Thymus (tissue), 11 donors: Measurements from ENCODE around the gene MADD. TPM values are rescaled to one million over a fixed set of nuclear protein-coding genes. Genes with fewer than 3 reads are reported as not detected.

Source experiments
- DNase-seq, 9 donors: peaks; one replicate each; pipeline ENCODE4 v3.0.0-alpha.2; 2013; ENCODE audit warnings: low spot score in 9 of 9, low read depth in 6 of 9, missing footprints in 1 of 9
- H3K27ac ChIP-seq, 2 donors: one replicate each; pipeline ENCODE4 v1.5.1; 2013; ENCODE audit warnings: control low read depth in 1 of 2, low read depth in 1 of 2, low read length in 1 of 2, mild to moderate bottlenecking in 1 of 2, moderate library complexity in 1 of 2
- H3K27me3 ChIP-seq, 2 donors: one replicate each; pipeline ENCODE4 v1.5.1; 2013; ENCODE audit warnings: low read length in 1 of 2; ENCODE audit not compliant: control insufficient read depth in 2 of 2, insufficient read depth in 1 of 2
- H3K36me3 ChIP-seq, 2 donors: one replicate each; pipeline ENCODE4 v1.5.1; 2013; ENCODE audit warnings: low read length in 1 of 2, mild to moderate bottlenecking in 1 of 2, moderate library complexity in 1 of 2; ENCODE audit not compliant: control insufficient read depth in 2 of 2, insufficient read depth in 2 of 2
- H3K4me1 ChIP-seq, 2 donors: one replicate each; pipeline ENCODE4 v1.5.1; 2013; ENCODE audit warnings: low read length in 2 of 2; ENCODE audit not compliant: control insufficient read depth in 2 of 2, insufficient read depth in 2 of 2
- H3K4me3 ChIP-seq, 2 donors: one replicate each; pipeline ENCODE4 v1.5.1; 2013; ENCODE audit warnings: low read length in 2 of 2, control low read depth in 1 of 2, mild to moderate bottlenecking in 1 of 2
- H3K9me3 ChIP-seq, 2 donors: one replicate each; pipeline ENCODE4 v1.5.1; 2013; ENCODE audit warnings: low read length in 1 of 2, mild to moderate bottlenecking in 1 of 2; ENCODE audit not compliant: control insufficient read depth in 2 of 2, insufficient read depth in 1 of 2
- WGBS: extraction: QIAGEN DNeasy Blood & Tissue Kit; methylation state at CpG from one replicate; pipeline ENCODE4 v1.1.7; 2013; 5-methylcytosine and 5-hydroxymethylcytosine counted together
- polyA plus RNA-seq: library from polyadenylated mRNA; stranded (reverse); fragments of 200-250 nt; gene quantifications from one replicate; pipeline ENCODE4 v1.2.3, GENCODE V29; 2013
- total RNA-seq: library from RNA; stranded (reverse); fragments of 120-200 nt; gene quantifications from one replicate; pipeline ENCODE4 v1.2.4, GENCODE V29; 2013
- donor health status: healthy.

Gene MADD
- total and polyA plus RNA-seq, 2 donors, result 17.0 to 26.0 TPM

- peaks cover 0 to 1% of the 10 kb centered on the region in 2 donors for H3K9me3 ChIP-seq
- peaks cover 0 to under 1% of the 10 kb centered on the region in 2 donors for H3K4me1 ChIP-seq
- H3K36me3 ChIP-seq, result no peaks in the 10 kb centered on the region
- H3K27ac ChIP-seq, result no peak overlapping the region
- H3K27me3 ChIP-seq, result no peaks in the 10 kb centered on the region
- 98% methylated on average over 15 of the region's 15 CpGs for WGBS
- DNase-seq, result no peak
- no peak overlapping the region for H3K4me3 ChIP-seq
These were observed 84.2 kb downstream of the MADD start for GRCh38 chr11:47353978-47354774.

- peaks cover 0 to 1% of the 10 kb centered on the region in 2 donors for H3K9me3 ChIP-seq
- H3K4me3 ChIP-seq, result no peak overlapping the region
- H3K36me3 ChIP-seq, result no peaks in the 10 kb centered on the region
- 95% methylated on average over 32 of the region's 32 CpGs for WGBS
- H3K4me1 ChIP-seq, result peaks cover 5 to 8% of the 10 kb centered on the region in 2 donors
- no peak for DNase-seq
- H3K27me3 ChIP-seq, result no peaks in the 10 kb centered on the region
- no peak overlapping the region for H3K27ac ChIP-seq
These were observed 85.0 kb downstream of the MADD start for GRCh38 chr11:47354913-47355282.

GRCh38 chr11:47355283-47356128, 85.6 kb downstream of the MADD start:
- Histone ChIP-seq H3K27ac (no peak overlapping the region), H3K36me3 (no peaks in the 10 kb centered on the region), H3K27me3 (no peaks in the 10 kb centered on the region), H3K9me3 (peaks cover 0 to 1% of the 10 kb centered on the region in 2 donors), H3K4me3 (no peak overlapping the region), H3K4me1 (peaks cover 7 to 13% of the 10 kb centered on the region in 2 donors)
- DNase-seq, result peak in 2 of 9 donors; percentile 30 to 31
- 92% methylated on average over 47 of the region's 47 CpGs for WGBS

GRCh38 chr11:47356129-47356997, 86.4 kb downstream of the MADD start:
- 92% methylated on average over 9 of the region's 9 CpGs for WGBS
- H3K4me3 ChIP-seq, result no peak overlapping the region
- H3K4me1 ChIP-seq, result peaks cover 7 to 17% of the 10 kb centered on the region in 2 donors
- H3K27me3 ChIP-seq, result no peaks in the 10 kb centered on the region
- no peak for DNase-seq
- H3K9me3 ChIP-seq, result peaks cover 0 to 1% of the 10 kb centered on the region in 2 donors
- H3K27ac ChIP-seq, result no peak overlapping the region
- no peaks in the 10 kb centered on the region for H3K36me3 ChIP-seq

- H3K4me3 ChIP-seq, result no peak overlapping the region
- peaks cover 0 to 1% of the 10 kb centered on the region in 2 donors for H3K9me3 ChIP-seq
- H3K36me3 ChIP-seq, result no peaks in the 10 kb centered on the region
- WGBS, result 98% methylated on average over 1 of the region's 1 CpG
- H3K27ac ChIP-seq, result no peak overlapping the region
- no peaks in the 10 kb centered on the region for H3K27me3 ChIP-seq
- peaks cover 7 to 17% of the 10 kb centered on the region in 2 donors for H3K4me1 ChIP-seq
- DNase-seq, result no peak
These were observed 87.0 kb downstream of the MADD start for GRCh38 chr11:47356998-47357329.

- WGBS, result 95% methylated on average over 6 of the region's 6 CpGs
- Histone ChIP-seq H3K27ac (no peak overlapping the region), H3K4me3 (no peak overlapping the region), H3K36me3 (no peaks in the 10 kb centered on the region), H3K27me3 (no peaks in the 10 kb centered on the region), H3K4me1 (peaks cover 7 to 17% of the 10 kb centered on the region in 2 donors), H3K9me3 (peaks cover 0 to 1% of the 10 kb centered on the region in 2 donors)
- no peak for DNase-seq
These were observed 88.2 kb downstream of the MADD start for GRCh38 chr11:47357985-47358730.

GRCh38 chr11:47358731-47359051, 88.8 kb downstream of the MADD start:
- H3K36me3 ChIP-seq, result no peaks in the 10 kb centered on the region
- no peak overlapping the region for H3K4me3 ChIP-seq
- WGBS, result 95% methylated on average over 14 of the region's 14 CpGs
- H3K4me1 ChIP-seq, result peaks cover 7 to 17% of the 10 kb centered on the region in 2 donors
- peaks cover 0 to 1% of the 10 kb centered on the region in 2 donors for H3K9me3 ChIP-seq
- no peaks in the 10 kb centered on the region for H3K27me3 ChIP-seq
- no peak for DNase-seq
- no peak overlapping the region for H3K27ac ChIP-seq

- no peak for DNase-seq
- Histone ChIP-seq H3K4me3 (no peak overlapping the region), H3K9me3 (peaks cover 0 to 1% of the 10 kb centered on the region in 2 donors), H3K4me1 (peaks cover 7 to 17% of the 10 kb centered on the region in 2 donors), H3K36me3 (no peaks in the 10 kb centered on the region), H3K27ac (no peak overlapping the region), H3K27me3 (no peaks in the 10 kb centered on the region)
- 91% methylated on average over 7 of the region's 7 CpGs for WGBS
These were observed 89.2 kb downstream of the MADD start for GRCh38 chr11:47359162-47359561.
